Activated T-cell treated with anti-CD3 and anti-CD28 coated beads, Interleukin-2, amount 50 U/mL, for 4 hours (primary cell): Measurements from ENCODE around the gene TMEM214. TPM values are rescaled to one million over a fixed set of nuclear protein-coding genes. Genes with fewer than 3 reads are reported as not detected.
"Not testable (repeated sequence)": the region's sequence is repeated elsewhere in the genome, so short reads cannot be mapped to it uniquely, and the experiment has no call there.

Experiments used
- ATAC-seq, 2 donors: fragments of 200-7000 bp; cut with Tn5 transposase; one replicate each; pipeline ENCODE4 v1.10.0; 2021
- DNase-seq: peaks from one replicate; pipeline ENCODE4 v3.0.0-alpha.2; 2020
- H3K27me3 Mint-ChIP-seq: one replicate; pipeline ENCODE4 v1.8.0; 2021; ENCODE audit warnings: low read depth, mixed read lengths
- H3K36me3 Mint-ChIP-seq: one replicate; pipeline ENCODE4 v1.8.0; 2022; ENCODE audit warnings: mixed read lengths; ENCODE audit not compliant: insufficient read depth
- H3K4me1 Mint-ChIP-seq: one replicate; pipeline ENCODE4 v1.8.0; 2021; ENCODE audit warnings: low read depth, mixed read lengths
- H3K4me3 Mint-ChIP-seq: one replicate; pipeline ENCODE4 v1.8.0; 2021; ENCODE audit warnings: mild to moderate bottlenecking, moderate library complexity, mixed read lengths
- H3K9me3 Mint-ChIP-seq: one replicate; pipeline ENCODE4 v1.8.0; 2021; ENCODE audit warnings: mixed read lengths
- total RNA-seq, 3 donors: library from RNA; stranded (reverse); gene quantifications; one replicate each; pipeline ENCODE4 v1.2.1, GENCODE V29; 2021

TMEM214 gene
- total RNA-seq, 3 donors from 2014 or later, result 59.0 to 71.3 (median 60.4) TPM

- DNase-seq, H3K4me3 Mint-ChIP-seq, H3K27me3 Mint-ChIP-seq, H3K36me3 Mint-ChIP-seq, H3K9me3 Mint-ChIP-seq, ATAC-seq: not testable (repeated sequence)
- peaks cover 54% of the 10 kb centered on the region for H3K4me1 Mint-ChIP-seq
These were observed 42.8 kb downstream of the TMEM214 start for GRCh38 chr2:27075566-27075871.

GRCh38 chr2:27076323-27076722 lies 43.6 kb downstream of the TMEM214 start:
- Mint-ChIP-seq H3K36me3 (no peaks in the 10 kb centered on the region), H3K9me3 (no peaks in the 10 kb centered on the region), H3K4me3 (no peak overlapping the region), H3K27me3 (no peaks in the 10 kb centered on the region), H3K4me1 (peaks cover 55% of the 10 kb centered on the region)
- DNase-seq, result no peak
- no peak for ATAC-seq

- no peak for DNase-seq
- no peaks in the 10 kb centered on the region for H3K9me3 Mint-ChIP-seq
- peaks cover 56% of the 10 kb centered on the region for H3K4me1 Mint-ChIP-seq
- H3K4me3 Mint-ChIP-seq, result no peak overlapping the region
- ATAC-seq, result no peak
- no peaks in the 10 kb centered on the region for H3K27me3 Mint-ChIP-seq
- no peaks in the 10 kb centered on the region for H3K36me3 Mint-ChIP-seq
These were observed 44.5 kb downstream of the TMEM214 start for GRCh38 chr2:27077231-27077630.

- ATAC-seq (no peak), DNase-seq (no peak)
- Mint-ChIP-seq H3K4me3 (no peak within 1 kb of the TSS), H3K27me3 (no peaks in the 10 kb centered on the region), H3K9me3 (no peaks in the 10 kb centered on the region), H3K4me1 (peaks cover 46% of the 10 kb centered on the region), H3K36me3 (no peaks in the 10 kb centered on the region)
These were observed 45.8 kb downstream of the TMEM214 start, which contains the start of gene EMILIN1 for GRCh38 chr2:27078267-27079194. TSS of gene EMILIN1 (plus strand) at chr2:27078615. CDS start at chr2:27079066, 451 bp downstream.

- Mint-ChIP-seq H3K27me3 (no peaks in the 10 kb centered on the region), H3K9me3 (no peaks in the 10 kb centered on the region), H3K4me3 (peak overlapping the region; percentile 14), H3K4me1 (peaks cover 39% of the 10 kb centered on the region), H3K36me3 (no peaks in the 10 kb centered on the region)
- DNase-seq (no peak), ATAC-seq (no peak)
These were observed 46.7 kb downstream of the TMEM214 start for GRCh38 chr2:27079233-27080139.

- ATAC-seq, result no peak
- H3K4me3 Mint-ChIP-seq, result peak overlapping the region; percentile 14
- H3K4me1 Mint-ChIP-seq, result peaks cover 33% of the 10 kb centered on the region
- H3K36me3 Mint-ChIP-seq, result no peaks in the 10 kb centered on the region
- DNase-seq, result no peak
- H3K9me3 Mint-ChIP-seq, result no peaks in the 10 kb centered on the region
- no peaks in the 10 kb centered on the region for H3K27me3 Mint-ChIP-seq
These were observed 47.3 kb downstream of the TMEM214 start for GRCh38 chr2:27080140-27080469.

GRCh38 chr2:27080603-27080936 lies 47.8 kb downstream of the TMEM214 start:
- Mint-ChIP-seq H3K4me1 (peaks cover 33% of the 10 kb centered on the region), H3K27me3 (no peaks in the 10 kb centered on the region), H3K4me3 (no peak overlapping the region), H3K9me3 (no peaks in the 10 kb centered on the region), H3K36me3 (no peaks in the 10 kb centered on the region)
- ATAC-seq (no peak), DNase-seq (no peak)

- H3K4me3 Mint-ChIP-seq, result no peak overlapping the region
These were observed 49.4 kb downstream of the TMEM214 start for GRCh38 chr2:27081984-27082772.

GRCh38 chr2:27082773-27083409 lies 50.1 kb downstream of the TMEM214 start:
- H3K27me3 Mint-ChIP-seq, result no peaks in the 10 kb centered on the region
- no peak overlapping the region for H3K4me3 Mint-ChIP-seq
- H3K9me3 Mint-ChIP-seq, result no peaks in the 10 kb centered on the region
- no peaks in the 10 kb centered on the region for H3K36me3 Mint-ChIP-seq
- H3K4me1 Mint-ChIP-seq, result peaks cover 27% of the 10 kb centered on the region
- ATAC-seq (no peak), DNase-seq (no peak)

More at GRCh38 chr2:27081984-27082772, 49.4 kb downstream of the TMEM214 start:
- no peaks in the 10 kb centered on the region for H3K9me3 Mint-ChIP-seq
- H3K36me3 Mint-ChIP-seq, result no peaks in the 10 kb centered on the region
- H3K27me3 Mint-ChIP-seq, result no peaks in the 10 kb centered on the region
- ATAC-seq, result no peak
- peaks cover 26% of the 10 kb centered on the region for H3K4me1 Mint-ChIP-seq
- DNase-seq, result no peak

GRCh38 chr2:27083410-27084296 lies 50.9 kb downstream of the TMEM214 start:
- no peak for DNase-seq
- H3K4me1 Mint-ChIP-seq, result peaks cover 27% of the 10 kb centered on the region
- no peak for ATAC-seq
- H3K36me3 Mint-ChIP-seq, result no peaks in the 10 kb centered on the region
- no peaks in the 10 kb centered on the region for H3K9me3 Mint-ChIP-seq
- no peaks in the 10 kb centered on the region for H3K27me3 Mint-ChIP-seq
- H3K4me3 Mint-ChIP-seq, result no peak overlapping the region

GRCh38 chr2:27084297-27085061 lies 51.7 kb downstream of the TMEM214 start:
- no peaks in the 10 kb centered on the region for H3K9me3 Mint-ChIP-seq
- ATAC-seq, result no peak
- no peaks in the 10 kb centered on the region for H3K27me3 Mint-ChIP-seq
- H3K4me3 Mint-ChIP-seq, result no peak overlapping the region
- H3K4me1 Mint-ChIP-seq, result peaks cover 27% of the 10 kb centered on the region
- no peaks in the 10 kb centered on the region for H3K36me3 Mint-ChIP-seq
- no peak for DNase-seq

GRCh38 chr2:27085062-27085672 lies 52.4 kb downstream of the TMEM214 start:
- no peak for DNase-seq
- H3K4me1 Mint-ChIP-seq, result peaks cover 24% of the 10 kb centered on the region
- H3K9me3 Mint-ChIP-seq, result no peaks in the 10 kb centered on the region

More at GRCh38 chr2:27085062-27085672, 52.4 kb downstream of the TMEM214 start:
- H3K36me3 Mint-ChIP-seq, result no peaks in the 10 kb centered on the region
- H3K27me3 Mint-ChIP-seq, result no peaks in the 10 kb centered on the region
- no peak for ATAC-seq
- peak overlapping the region; percentile 82 for H3K4me3 Mint-ChIP-seq
